Uterus (tissue), 2 donors: ENCODE data around the gene ZNF319.

Experiments
- POLR2A ChIP-seq, 2 donors: fragments of 450-650 bp; IDR thresholded peaks; one replicate each; pipeline ENCODE4 v1.6.1; 2016; ENCODE audit warnings: antibody characterized with exemption in 2 of 2, mild to moderate bottlenecking in 1 of 2, moderate library complexity in 1 of 2
- TF ChIP-seq, protein P1 (sequence below), 4 experiments: fragments of 200-600 bp in 2 of 4; fragments of 450-650 bp in 2 of 4; sonication (generic) in 2 of 4; IDR thresholded peaks; one replicate each; pipeline ENCODE4 v1.5.1; 2016 to 2019; ENCODE audit warnings: antibody characterized with exemption in 4 of 4, mild to moderate bottlenecking in 2 of 4, moderate library complexity in 1 of 4

DNA sequence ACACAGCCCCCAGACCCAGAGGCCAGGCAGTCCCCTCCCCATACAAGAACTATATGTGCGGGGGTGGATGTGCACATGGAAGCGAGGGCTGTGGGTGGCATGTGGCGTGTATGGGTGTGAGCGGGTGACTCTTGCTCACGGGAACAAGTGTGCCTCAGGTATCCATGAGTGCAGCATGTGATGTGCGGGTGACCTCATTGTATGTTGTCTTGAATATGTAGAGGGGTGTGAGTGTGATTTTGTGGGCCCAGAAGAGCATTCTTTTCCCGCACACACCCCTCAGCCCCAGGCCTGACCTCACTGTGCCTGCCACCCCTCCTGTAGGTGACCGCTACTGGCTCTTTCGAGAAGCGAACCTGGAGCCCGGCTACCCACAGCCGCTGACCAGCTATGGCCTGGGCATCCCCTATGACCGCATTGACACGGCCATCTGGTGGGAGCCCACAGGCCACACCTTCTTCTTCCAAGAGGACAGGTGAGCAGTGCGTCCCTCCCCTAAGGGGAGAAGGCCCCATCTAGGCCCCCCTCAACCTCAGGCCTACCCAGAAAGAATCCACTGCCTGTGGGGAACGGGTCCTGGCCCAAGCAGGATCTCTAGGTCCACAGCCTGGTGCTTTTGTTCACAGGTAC lies 42.5 kb upstream of the ZNF319 start:
- TF ChIP-seq, protein P1, sequence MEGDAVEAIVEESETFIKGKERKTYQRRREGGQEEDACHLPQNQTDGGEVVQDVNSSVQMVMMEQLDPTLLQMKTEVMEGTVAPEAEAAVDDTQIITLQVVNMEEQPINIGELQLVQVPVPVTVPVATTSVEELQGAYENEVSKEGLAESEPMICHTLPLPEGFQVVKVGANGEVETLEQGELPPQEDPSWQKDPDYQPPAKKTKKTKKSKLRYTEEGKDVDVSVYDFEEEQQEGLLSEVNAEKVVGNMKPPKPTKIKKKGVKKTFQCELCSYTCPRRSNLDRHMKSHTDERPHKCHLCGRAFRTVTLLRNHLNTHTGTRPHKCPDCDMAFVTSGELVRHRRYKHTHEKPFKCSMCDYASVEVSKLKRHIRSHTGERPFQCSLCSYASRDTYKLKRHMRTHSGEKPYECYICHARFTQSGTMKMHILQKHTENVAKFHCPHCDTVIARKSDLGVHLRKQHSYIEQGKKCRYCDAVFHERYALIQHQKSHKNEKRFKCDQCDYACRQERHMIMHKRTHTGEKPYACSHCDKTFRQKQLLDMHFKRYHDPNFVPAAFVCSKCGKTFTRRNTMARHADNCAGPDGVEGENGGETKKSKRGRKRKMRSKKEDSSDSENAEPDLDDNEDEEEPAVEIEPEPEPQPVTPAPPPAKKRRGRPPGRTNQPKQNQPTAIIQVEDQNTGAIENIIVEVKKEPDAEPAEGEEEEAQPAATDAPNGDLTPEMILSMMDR (IDR thresholded peaks at IDR 0.05) = no peak
- no peak for TF ChIP-seq POLR2A (IDR thresholded peaks at IDR 0.05)
